SKM-1 treated with dmso at 0.1 percent for 144 hours (cell line): ENCODE measurements around the gene LCT.
A peak's percentile ranks its signal among the peaks of the same experiment; 100 is the strongest.
"Not testable (repeated sequence)": the region's sequence is repeated elsewhere in the genome, so short reads cannot be mapped to it uniquely, and the experiment has no call there.

ENCODE experiments used
- DNase-seq: peaks from one replicate; lab custom pipeline; 2025; ENCODE audit not compliant: unreplicated experiment; lab: John Stamatoyannopoulos, UW

Gene LCT

DNA sequence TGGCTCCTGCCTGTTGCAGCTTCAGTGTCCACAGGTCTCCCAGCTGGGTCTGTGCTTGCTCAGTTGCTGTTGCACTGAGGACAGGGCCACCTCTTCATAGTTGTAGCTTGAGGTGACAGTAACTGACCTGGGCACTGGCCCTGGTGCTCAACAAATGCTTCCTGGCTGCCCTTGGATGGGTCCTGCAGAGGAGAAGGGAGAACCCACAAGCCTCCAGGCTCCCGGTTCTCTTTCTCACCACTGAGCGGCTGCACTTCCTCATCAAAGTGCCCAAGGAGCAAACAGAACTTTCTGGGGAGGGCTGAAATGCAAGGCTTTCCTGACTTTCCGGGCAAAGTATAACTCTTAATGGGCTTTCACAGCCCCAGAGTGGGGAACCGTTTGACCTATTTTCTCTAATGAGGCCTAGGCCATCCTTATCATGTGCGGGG is 38.7 kb downstream of the LCT start:
- DNase-seq, result no peak

DNA sequence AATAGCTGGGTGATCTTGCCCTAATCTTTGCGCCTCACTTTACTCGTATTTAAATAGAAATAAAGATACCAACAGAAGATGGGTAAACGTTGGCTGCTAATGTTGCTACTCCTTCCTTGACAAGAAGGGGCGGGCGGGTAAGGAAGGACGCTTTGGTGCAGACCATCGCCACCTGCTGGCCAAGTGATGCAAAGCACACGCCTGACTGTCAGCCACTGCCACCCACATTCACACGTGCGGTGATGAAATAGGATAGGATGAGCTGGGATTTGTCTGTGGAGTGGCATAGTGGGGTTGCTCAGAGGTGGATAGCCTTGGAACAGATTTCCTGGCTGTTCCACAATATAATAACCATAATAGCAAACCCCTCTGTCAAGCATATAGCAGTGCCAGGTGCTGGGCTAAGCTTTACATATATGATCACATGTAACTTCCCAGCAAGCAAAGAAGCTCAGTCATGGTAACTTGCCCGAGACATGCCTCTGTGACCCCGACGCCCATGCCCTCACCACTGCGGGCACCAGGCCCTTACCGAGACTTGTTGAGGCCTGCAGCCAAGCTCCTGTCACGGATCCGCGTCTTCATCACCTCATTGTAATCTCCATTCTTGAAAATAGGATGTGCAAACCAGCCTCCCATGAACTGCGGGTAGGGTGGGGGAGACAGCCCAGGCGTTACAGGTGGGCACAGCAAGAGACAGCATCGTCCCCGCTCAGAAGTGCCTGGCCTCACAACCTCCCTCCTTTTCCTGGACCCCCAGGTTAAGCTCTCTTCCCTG is 39.3 kb downstream of the LCT start:
- DNase-seq, result peak; percentile 67

DNA sequence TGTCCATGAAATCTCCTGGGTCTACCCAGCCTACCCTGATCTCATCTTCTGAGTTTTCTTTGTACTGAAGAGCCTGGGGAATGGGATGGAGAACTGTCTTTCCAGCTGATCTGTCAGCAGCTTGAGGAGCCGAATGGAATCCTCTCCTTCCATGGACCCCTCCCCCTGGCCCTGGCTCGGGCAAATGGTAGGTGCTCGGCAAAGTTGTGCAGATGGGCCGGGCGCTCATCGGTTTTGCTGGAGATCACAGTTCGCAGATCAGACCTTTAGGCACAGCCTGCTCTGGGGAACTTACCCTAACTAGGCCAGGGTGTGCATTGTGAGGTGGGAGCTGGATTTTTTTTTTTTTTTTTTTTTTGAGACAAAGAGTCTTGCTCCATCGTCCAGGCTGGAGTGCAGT is 40.4 kb downstream of the LCT start:
- no peak for DNase-seq

DNA sequence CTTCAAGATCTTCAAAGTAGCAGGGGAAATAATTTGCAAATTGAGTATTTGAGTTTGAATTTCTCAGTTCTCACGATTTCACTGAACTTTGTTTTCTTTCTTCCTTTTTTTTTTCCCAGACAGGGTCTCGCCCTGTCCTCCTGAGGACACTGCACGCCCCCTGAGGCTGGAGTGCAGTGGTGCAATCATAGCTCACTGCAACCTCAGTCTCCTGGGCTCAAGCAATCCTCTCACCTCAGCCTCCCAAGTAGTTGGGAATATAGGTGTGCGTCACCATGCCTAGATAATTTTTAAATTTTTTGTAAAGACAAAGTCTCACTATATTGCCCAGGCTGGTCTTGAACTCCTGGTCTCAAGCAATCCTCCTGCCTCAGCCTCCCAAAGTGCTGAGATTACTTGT is 41.3 kb downstream of the LCT start:
- not testable (repeated sequence) for DNase-seq

DNA sequence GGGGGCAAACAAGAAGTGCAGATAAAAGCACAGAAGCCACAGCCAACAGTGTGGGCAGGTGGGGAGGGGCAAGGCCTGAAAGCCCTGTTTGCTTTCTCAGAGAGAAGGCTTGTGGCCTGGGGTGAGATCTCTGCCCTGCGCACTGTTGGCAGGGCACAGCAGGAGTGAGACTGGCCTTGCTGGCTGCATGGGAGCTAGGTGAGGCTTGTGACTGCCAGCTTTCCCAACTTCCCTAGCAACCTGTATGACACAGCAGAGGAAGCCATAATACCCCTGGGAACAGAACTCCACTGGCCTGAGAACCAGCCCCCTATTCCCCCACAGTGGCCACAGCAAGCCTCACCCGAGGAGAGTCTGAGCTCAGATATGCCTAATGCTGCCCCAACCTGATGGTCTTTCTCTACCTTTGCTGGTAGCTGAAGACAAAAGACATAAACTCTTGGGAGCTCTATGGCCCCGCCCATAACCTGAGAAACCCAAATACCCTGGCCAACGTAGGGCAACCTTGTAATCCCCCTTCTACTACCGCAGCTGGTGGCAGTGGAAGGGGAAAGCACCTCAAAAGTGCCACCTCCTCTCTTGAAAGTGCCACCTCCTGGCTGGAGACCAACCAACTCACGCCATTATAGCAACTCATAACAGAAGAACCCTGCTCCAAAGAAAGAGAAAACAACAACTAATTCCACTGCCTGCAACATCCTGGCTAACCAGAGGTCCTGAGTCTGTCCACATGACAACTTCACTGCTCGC is 44.4 kb downstream of the LCT start:
- DNase-seq, result no peak

DNA sequence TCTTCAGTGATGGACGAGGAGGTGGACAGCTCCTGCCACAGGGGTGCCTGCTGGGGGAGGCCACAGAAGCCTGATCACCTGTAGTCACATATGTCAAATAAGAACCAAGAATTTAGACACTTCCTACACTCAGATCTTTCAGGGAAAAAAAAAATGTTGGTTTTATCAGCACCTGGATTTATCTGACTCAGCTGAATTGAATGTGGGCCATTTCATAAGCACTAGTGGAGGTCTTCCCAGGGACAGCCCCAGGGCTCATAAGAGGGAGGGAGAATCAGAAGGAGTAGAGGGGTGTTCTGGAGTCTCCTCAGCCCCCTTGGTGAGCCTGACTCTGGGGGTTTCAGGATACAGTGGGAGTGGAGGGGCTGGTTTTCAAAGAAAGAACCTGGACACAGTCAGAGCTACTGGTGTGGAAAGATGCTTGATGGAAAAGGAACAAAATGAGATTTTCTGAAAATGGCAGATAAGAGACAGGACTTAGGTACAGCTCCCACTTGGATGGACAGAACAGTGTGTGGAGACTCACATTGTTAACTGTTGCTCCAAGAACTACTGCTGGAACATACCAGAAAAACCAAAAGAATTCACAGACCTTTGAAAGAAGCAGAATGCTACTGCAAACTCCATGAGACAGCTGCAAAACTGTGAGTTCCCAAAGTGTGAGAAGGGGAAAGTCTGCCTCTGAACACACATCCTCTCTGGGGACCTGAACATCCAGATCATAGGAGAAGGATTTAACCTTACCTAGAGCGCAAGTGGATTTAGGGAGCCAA is 45.4 kb downstream of the LCT start:
- DNase-seq, result no peak

DNA sequence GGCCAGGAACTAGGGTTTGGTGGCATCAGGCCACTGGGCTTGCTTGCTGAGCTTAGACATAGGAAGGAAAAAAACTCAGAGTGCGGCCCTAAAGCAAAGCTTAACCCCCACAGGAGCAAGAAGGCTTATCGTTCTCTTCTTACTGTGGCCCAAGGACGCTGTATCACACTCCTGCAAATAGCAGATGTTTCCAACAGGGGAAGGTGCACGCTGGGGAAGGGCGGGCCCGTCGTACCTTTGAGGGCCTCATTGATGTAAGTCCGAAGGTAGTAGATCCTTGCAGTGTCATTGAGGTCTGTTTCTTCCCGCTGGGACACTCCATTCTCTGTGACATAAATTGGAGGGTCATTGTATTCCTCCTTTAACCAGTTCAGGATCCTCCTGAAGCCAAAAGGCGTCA is 46.6 kb downstream of the LCT start:
- DNase-seq, result no peak

DNA sequence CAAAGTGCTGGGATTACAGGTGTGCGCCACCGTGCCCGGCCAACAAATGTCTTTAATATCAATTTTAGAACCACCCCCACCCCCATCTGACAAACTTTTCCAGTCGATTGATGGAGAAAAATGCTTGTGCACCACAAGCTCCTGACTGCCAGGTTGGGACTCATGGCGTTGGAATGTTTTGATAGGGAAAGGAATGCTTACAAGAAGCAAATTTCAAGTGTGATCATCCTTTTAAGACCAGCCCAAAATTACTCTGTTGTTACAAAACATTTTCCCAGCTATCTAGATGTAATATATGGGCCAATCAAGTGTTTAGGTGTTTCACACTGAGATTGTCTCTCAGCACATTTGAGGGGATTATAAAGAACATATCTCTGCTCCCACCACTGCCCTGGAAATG is 50.2 kb downstream of the LCT start:
- DNase-seq, result no peak

DNA sequence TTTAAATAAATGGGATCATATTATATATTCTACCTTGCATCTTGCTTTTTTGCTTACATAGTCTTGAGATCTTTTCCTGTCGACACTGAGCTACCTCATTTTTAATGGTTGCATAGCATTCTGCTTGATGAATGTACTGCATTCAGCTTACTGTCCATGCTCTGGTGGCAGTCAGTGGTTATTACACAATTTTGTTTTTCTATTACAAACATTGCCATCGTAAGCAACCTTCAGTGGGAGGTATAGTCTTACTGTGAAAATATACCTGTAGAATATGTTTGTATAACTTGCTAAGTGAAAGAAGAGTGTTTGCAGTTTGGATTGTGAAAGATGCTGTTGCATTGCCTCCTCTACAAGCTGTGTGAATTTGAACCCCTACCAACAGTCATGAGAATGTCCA is 52.0 kb downstream of the LCT start:
- no peak for DNase-seq

DNA sequence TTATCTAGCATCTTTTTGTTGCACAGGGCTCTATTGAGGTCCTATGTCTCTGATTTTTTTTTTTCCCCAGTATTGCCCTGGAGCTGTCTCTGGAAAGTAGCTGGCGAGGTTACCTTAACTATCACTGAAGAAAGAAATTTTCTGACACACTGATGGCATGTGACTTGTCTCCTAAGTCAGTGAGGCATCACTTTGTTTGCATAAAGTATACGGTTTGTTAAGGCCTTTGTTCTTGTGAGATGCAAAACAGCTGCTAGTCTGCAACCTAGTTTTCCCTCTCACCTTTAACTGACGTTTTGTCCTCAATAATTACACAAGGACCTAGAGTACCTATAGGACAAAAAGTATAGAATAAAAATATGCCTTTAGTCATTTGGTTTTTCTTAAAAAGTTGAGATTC is 53.5 kb downstream of the LCT start:
- DNase-seq, result no peak

DNA sequence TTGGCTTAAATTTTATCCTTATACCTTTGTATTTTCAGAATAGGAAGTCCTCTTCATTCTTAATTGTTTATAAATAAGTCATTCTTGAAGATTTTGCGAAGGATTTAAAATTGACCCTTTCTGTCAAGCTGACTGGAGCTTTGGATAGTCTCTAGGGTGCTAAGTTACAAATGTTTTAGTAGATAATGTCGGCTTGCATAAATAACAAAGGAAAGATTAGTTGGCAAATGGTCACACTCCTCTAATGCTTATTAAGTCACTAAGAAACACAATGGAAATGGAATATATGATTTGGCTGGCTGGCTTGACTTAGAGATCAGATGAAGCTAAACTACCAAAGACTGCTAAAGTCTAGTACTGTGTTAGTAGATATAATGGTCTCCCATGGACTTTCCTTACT is 54.8 kb downstream of the LCT start:
- no peak for DNase-seq

DNA sequence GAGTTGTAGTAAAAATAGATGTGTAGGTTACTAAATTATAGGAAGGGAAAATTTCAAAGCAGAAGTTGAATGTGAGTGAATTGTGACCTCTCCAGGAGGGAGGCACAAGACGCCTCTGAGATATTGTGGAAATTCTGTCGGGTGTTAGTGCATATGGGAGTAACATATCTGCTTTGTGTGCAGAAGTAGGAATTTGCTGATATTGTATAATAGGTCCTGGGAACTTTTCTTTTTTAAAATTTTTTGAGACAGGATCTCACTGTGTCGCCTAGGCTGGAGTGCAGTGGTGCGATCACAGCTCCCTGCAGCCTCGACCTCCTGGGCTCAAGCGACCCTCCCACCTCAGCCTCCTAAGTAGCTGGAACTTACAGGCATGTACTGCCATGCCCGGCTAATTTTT is 60.6 kb downstream of the LCT start:
- no peak for DNase-seq

DNA sequence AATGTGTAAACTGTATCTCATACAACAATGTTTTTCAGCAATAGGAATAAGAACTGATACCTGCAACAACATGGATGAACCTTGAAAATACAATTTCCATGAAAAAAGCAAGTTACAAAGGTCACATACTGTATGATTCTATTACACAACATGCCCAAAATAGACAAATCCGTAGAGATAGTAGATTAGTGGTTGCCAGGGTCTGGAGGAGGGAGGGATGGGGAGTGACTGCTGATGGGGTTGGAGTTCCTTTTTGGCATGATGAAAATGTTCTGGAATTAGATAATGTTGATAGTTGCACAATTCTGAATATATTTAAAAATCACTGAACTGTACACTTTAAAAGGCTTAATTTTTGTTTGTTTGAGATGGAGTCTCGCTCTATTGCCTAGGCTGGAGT is 61.6 kb downstream of the LCT start:
- DNase-seq, result no peak

DNA sequence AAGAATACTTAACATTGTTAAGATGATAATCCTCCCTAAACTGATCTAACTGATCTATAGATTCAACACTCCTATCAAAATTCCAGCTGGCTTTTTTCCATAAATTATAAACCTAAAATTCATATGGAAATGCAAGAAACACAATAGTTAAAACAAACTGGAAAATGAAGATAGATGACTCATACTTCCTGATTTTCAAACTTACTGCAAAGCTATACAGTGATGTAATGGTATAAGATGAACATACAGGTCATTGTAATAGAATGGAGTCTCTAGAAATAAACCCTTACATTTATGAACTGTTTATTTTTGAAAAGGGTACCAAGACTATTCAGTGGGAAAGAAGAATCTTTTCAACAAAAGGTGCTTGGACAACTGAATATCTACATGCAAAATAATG is 63.1 kb downstream of the LCT start:
- peak; percentile 41 for DNase-seq

DNA sequence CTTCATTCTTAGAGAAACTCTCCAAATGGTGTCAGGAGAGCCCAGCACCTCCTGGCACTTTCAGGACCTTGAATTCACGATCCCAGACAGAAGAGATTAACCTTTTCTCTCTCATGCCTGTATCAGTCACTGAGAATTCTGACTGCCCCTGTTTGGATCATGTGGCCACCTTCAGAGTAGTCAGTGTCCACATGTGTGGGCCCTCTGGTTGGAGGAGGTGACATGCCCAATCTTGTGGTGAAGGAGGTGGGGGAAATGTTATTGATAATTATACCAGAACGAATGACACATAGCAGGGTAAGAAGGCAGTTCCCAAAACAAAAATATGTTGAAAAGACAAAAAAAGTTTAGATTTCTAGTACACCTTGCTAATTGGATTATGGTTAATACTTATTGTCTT is 63.7 kb downstream of the LCT start:
- DNase-seq, result no peak

DNA sequence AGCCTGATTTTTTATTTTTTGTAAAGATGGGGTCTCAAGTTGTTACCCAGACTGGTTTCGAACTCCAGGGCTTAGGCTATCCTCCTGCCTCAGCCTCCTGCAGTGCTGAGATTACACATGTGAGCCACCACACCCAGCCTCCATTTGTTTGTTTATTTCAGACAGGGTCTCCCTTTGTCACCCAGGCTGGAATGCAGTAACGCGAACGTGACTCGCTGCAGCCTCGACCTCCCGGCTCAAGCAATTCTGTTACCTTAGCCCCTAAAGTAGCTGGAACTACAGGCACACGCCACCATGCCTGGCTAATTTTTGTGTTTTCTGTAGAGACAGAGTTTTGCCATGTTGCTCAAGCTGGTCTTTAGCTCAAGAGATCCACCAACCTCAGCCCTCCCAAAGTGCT is 68.1 kb downstream of the LCT start:
- DNase-seq, result no peak

DNA sequence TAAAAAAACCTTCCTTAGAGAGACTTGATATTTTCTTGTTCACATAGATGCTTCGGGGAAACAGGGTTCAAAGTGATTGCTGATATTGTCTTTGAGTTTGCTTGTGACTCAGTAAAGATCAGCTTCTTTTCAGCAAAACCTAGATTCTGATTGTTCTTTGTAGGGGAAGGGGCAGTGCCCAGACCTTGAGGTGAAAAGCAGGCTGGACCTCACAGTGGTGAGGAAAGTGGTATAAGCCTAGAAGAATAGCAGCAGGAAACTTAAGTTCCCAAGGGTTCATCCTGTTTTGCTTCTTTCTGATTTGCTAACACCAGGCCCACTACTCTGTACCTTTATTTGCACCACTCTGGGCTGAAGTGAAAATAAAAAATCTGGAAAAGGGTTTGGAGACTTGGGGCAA is 74.5 kb downstream of the LCT start:
- no peak for DNase-seq

DNA sequence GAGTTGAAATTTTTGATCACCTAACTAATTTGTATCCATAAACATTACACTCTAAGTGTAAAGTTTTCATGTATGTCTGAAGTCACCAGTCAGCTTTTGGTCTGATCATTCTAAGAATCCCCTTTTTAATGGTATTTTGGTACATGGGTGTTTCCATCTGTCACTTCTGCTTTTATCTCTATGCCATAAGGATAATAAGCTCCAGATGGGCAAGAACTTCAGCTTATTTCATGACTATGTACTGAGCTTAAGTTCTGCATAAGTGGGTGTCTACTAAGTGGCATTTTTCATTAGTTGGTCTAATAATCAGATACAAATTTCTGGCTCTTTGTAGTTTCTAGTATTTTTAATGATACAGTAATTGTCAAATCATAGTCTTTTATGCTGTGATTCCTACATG is 75.0 kb downstream of the LCT start:
- DNase-seq, result no peak

DNA sequence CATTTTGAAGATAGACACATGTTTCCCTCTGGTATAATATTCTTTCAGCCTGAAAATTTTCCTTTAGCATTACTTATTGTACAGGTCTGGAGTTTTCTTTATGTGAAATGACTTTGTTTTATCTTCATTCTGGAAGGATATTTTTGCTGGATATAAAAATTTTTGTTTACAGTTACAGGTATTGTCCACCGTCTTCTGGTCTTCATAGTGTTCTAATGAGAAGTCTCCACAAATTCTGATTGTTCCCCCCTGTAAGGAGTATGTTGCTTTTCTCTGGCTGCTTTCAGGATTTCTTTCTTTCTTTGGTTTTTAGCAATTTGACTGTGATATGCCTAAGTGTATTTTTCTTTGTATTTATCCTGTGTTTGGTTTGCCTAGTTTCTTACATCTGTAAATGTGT is 80.3 kb downstream of the LCT start:
- no peak for DNase-seq

DNA sequence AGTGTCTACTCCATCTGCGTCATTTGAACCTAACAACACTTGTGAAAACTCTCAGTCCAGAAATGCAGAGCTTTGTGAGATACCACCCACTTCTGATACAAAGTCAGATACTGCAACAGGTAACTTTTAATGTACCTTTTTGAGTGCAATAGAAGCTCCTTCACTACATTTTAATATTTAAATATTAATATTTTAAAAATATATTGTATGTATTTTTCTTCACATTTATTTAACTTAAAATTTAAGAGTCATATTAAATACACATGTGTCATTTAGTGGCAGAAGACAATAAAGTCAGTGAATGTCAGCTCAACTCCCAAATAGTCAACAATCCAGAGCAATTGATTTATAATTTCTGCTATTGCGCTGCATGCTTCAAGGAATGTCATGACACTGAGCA is 81.4 kb downstream of the LCT start:
- no peak for DNase-seq

DNA sequence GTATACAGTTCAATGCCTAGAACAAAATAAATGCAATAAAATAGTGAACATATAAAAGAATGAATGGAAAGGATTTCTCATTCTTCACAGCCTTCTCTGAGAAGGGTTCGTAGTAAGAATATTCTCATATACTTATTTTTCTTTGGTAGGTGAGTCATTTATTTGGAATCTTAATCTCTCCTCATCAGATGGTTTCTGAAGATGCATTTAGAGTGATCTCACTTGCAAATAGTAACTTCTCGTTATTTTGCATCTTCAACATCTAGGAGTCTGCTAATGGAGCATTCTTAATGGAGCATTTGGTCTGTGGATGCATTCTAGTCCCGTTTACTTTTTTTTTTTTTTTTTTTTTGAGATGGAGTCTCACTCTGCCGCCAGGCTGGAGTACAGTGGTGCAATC is 91.4 kb downstream of the LCT start:
- DNase-seq, result no peak

DNA sequence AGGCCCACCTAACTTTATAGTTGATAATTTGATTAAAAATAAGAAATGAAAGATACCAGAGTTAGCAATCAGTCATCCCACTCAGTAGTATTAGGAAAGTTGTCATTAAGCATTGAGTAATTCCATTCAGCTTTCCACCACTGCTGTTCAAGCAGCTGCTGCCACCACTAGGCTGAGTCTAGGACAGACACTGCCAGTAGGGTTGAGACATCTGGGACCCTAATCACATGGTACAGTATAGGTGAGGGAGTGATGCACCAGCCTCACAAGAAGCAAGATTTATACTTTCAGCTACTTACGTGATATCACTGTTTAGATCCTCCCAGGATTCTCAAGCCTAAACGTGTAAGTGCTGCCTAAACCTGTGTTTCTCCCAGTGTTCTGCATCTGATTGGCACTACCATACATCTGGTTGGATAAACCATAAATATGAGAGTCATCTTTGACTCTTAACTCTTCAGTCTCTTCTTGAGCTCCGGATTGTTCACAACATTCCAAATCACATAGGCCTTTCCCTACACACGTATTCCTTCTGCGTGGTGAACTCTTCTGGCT is 92.1 kb downstream of the LCT start:
- peak; percentile 33 for DNase-seq
